ENCODE data around the gene DNER.

GRCh38 chr2:229490167-229490566, 224.2 kb downstream of the DNER start:
- TF ChIP-seq CTCF (IDR thresholded peaks at IDR 0.05) (no peak), POLR2A (IDR thresholded peaks at IDR 0.05) (no peak)
